MM.1S (cell line): ENCODE data around the gene TMEM123.

ENCODE experiments used
- DNase-seq: peaks from one replicate; pipeline ENCODE4 v3.0.0-alpha.2; 2015
- H2AFZ ChIP-seq: fragments of 300-600 bp; sonication (generic); 2 replicates; pipeline ENCODE4 v1.6.0; 2016; ENCODE audit warnings: antibody characterized with exemption, low read length
- H3F3A ChIP-seq: fragments of 300-600 bp; sonication (generic); 2 replicates; pipeline ENCODE4 v1.6.1; 2016; ENCODE audit warnings: mild to moderate bottlenecking, antibody characterized with exemption, low read length, moderate library complexity, mixed read lengths; ENCODE audit not compliant: insufficient read depth
- H3K27ac ChIP-seq: fragments of 300-600 bp; sonication (generic); 2 replicates; pipeline ENCODE4 v1.5.1; 2016; ENCODE audit warnings: mild to moderate bottlenecking, low read length
- H3K27me3 ChIP-seq: fragments of 300-600 bp; sonication (generic); replicated peaks from 2 replicates; pipeline ENCODE4 v1.6.0; 2016; ENCODE audit warnings: low read length; ENCODE audit not compliant: insufficient read depth
- H3K36me3 ChIP-seq: fragments of 300-600 bp; sonication (generic); replicated peaks from 2 replicates; pipeline ENCODE4 v1.6.1; 2016; ENCODE audit warnings: mild to moderate bottlenecking, low read length, mixed read lengths; ENCODE audit not compliant: insufficient read depth
- H3K4me1 ChIP-seq: fragments of 300-600 bp; sonication (generic); 2 replicates; pipeline ENCODE4 v1.6.1; 2016; ENCODE audit warnings: low read length, mixed read lengths
- H3K4me2 ChIP-seq: fragments of 300-600 bp; sonication (generic); 2 replicates; pipeline ENCODE4 v1.6.0; 2016; ENCODE audit warnings: low read depth, low read length
- H3K4me3 ChIP-seq: fragments of 300-600 bp; sonication (generic); 2 replicates; pipeline ENCODE4 v1.5.1; 2016; ENCODE audit warnings: low read length, mixed read lengths
- H3K79me2 ChIP-seq: fragments of 300-600 bp; sonication (generic); 2 replicates; pipeline ENCODE4 v1.6.1; 2016; ENCODE audit warnings: mixed run types, low read length, mixed read lengths
- H3K9ac ChIP-seq: fragments of 300-600 bp; sonication (generic); 2 replicates; pipeline ENCODE4 v1.6.1; 2016; ENCODE audit warnings: low read length, mixed read lengths
- H3K9me2 ChIP-seq: fragments of 300-600 bp; sonication (generic); replicated peaks from 2 replicates; pipeline ENCODE4 v1.6.1; 2016; ENCODE audit warnings: mild to moderate bottlenecking, low read length, mixed read lengths; ENCODE audit not compliant: insufficient read depth
- H3K9me3 ChIP-seq: fragments of 300-600 bp; sonication (generic); replicated peaks from 2 replicates; pipeline ENCODE4 v1.6.1; 2016; ENCODE audit warnings: mild to moderate bottlenecking, low read length, mixed read lengths; ENCODE audit not compliant: insufficient read depth
- H4K20me1 ChIP-seq: fragments of 300-600 bp; sonication (generic); 2 replicates; pipeline ENCODE4 v1.6.1; 2016; ENCODE audit warnings: mild to moderate bottlenecking, low read length, moderate library complexity, mixed read lengths; ENCODE audit not compliant: insufficient read depth
- EZH2 ChIP-seq: fragments of 300-600 bp; sonication (generic); optimal IDR thresholded peaks from 2 replicates; pipeline ENCODE3; 2017; ENCODE audit warnings: low read depth, mild to moderate bottlenecking, antibody characterized with exemption, low read length, mixed read lengths
- EZH2phosphoT487 ChIP-seq: fragments of 300-600 bp; sonication (generic); IDR thresholded peaks from 2 replicates; pipeline ENCODE4 v1.6.1; 2018; ENCODE audit warnings: antibody characterized with exemption, low read length
- TF ChIP-seq, protein P1 (sequence below): fragments of 300-600 bp; sonication (generic); IDR thresholded peaks from 2 replicates; pipeline ENCODE4 v1.5.1; 2016; ENCODE audit warnings: antibody characterized with exemption, low read length, mixed read lengths

The TMEM123 gene

GRCh38 chr11:102479733-102480132 lies 27.2 kb upstream of the TMEM123 start:
- Histone ChIP-seq H2AFZ (no peak overlapping the region), H4K20me1 (no peaks in the 10 kb centered on the region), H3K4me1 (peaks cover 24% of the 10 kb centered on the region), H3K36me3 (no peaks in the 10 kb centered on the region), H3F3A (peaks cover 19% of the 10 kb centered on the region), H3K9me3 (no peaks in the 10 kb centered on the region), H3K79me2 (no peaks in the 10 kb centered on the region), H3K27me3 (no peaks in the 10 kb centered on the region), H3K27ac (no peak overlapping the region), H3K4me2 (no peak overlapping the region), H3K9me2 (no peaks in the 10 kb centered on the region), H3K4me3 (no peak overlapping the region), H3K9ac (no peak overlapping the region)
- no peak for DNase-seq
- TF ChIP-seq EZH2phosphoT487 = no peak
- TF ChIP-seq EZH2 = no peak
- TF ChIP-seq, protein P1, sequence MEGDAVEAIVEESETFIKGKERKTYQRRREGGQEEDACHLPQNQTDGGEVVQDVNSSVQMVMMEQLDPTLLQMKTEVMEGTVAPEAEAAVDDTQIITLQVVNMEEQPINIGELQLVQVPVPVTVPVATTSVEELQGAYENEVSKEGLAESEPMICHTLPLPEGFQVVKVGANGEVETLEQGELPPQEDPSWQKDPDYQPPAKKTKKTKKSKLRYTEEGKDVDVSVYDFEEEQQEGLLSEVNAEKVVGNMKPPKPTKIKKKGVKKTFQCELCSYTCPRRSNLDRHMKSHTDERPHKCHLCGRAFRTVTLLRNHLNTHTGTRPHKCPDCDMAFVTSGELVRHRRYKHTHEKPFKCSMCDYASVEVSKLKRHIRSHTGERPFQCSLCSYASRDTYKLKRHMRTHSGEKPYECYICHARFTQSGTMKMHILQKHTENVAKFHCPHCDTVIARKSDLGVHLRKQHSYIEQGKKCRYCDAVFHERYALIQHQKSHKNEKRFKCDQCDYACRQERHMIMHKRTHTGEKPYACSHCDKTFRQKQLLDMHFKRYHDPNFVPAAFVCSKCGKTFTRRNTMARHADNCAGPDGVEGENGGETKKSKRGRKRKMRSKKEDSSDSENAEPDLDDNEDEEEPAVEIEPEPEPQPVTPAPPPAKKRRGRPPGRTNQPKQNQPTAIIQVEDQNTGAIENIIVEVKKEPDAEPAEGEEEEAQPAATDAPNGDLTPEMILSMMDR = no peak

DNA sequence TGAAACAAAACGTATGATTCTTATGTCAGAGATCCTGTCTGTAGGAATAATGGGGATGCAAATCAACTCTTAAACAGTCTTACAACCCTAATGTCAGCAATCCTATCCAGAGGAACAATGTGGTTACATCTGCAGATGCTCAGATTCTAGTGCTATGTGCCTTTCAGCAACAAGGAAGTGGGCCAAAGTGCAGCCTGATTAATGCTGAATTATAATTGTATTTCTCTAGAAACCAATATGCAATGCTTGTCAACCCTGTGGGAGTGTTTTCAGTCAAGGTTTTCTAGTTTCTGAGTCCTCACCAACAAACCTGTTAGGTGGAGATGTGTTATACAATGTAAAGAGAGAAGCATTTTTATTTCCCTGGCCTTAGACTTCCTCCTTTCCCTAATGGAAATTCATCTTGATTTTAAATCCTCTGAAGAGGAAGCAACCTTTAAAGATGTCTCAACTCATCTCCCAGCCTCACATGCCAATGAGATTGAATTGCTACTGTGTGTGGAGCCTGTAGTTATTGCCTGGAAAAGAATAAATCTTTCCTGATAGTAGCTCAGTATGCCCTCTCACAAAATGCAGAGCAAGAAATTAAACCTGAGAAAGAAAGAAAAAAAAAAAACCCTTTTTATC lies 26.2 kb upstream of the TMEM123 start:
- peaks cover 28% of the 10 kb centered on the region for H3F3A ChIP-seq
- no peaks in the 10 kb centered on the region for H3K79me2 ChIP-seq
- H3K4me2 ChIP-seq = no peak overlapping the region
- no peaks in the 10 kb centered on the region for H3K27me3 ChIP-seq
- H3K27ac ChIP-seq = no peak overlapping the region
- no peaks in the 10 kb centered on the region for H4K20me1 ChIP-seq
- H3K4me1 ChIP-seq = peaks cover 31% of the 10 kb centered on the region
- H3K4me3 ChIP-seq = no peak overlapping the region
- no peak overlapping the region for H2AFZ ChIP-seq
- H3K9ac ChIP-seq = no peak overlapping the region
- DNase-seq = peak; percentile 6
- no peaks in the 10 kb centered on the region for H3K9me3 ChIP-seq
- no peak for TF ChIP-seq EZH2
- TF ChIP-seq, protein P1 = no peak
- no peaks in the 10 kb centered on the region for H3K9me2 ChIP-seq
- H3K36me3 ChIP-seq = no peaks in the 10 kb centered on the region

GRCh38 chr11:102476812-102477211 lies 24.2 kb upstream of the TMEM123 start:
- no peak overlapping the region for H3K4me3 ChIP-seq
- no peaks in the 10 kb centered on the region for H4K20me1 ChIP-seq
- H3K27me3 ChIP-seq = no peaks in the 10 kb centered on the region
- H3K79me2 ChIP-seq = no peaks in the 10 kb centered on the region
- peak overlapping the region; percentile 31 for H3K4me2 ChIP-seq
- peak overlapping the region; percentile 89 for H3K27ac ChIP-seq
- TF ChIP-seq EZH2phosphoT487 (no peak), EZH2 (no peak)
- TF ChIP-seq, protein P1 = no peak
- peak overlapping the region; percentile 52 for H3K9ac ChIP-seq
- H3K36me3 ChIP-seq = no peaks in the 10 kb centered on the region
- peak; percentile 82 for DNase-seq
- H3F3A ChIP-seq = peaks cover 30% of the 10 kb centered on the region
- H3K4me1 ChIP-seq = peaks cover 37% of the 10 kb centered on the region
- H2AFZ ChIP-seq = peak overlapping the region; percentile 34
- no peaks in the 10 kb centered on the region for H3K9me3 ChIP-seq
- H3K9me2 ChIP-seq = no peaks in the 10 kb centered on the region
